ENCODE data around the gene STMP1.

Gene STMP1

DNA sequence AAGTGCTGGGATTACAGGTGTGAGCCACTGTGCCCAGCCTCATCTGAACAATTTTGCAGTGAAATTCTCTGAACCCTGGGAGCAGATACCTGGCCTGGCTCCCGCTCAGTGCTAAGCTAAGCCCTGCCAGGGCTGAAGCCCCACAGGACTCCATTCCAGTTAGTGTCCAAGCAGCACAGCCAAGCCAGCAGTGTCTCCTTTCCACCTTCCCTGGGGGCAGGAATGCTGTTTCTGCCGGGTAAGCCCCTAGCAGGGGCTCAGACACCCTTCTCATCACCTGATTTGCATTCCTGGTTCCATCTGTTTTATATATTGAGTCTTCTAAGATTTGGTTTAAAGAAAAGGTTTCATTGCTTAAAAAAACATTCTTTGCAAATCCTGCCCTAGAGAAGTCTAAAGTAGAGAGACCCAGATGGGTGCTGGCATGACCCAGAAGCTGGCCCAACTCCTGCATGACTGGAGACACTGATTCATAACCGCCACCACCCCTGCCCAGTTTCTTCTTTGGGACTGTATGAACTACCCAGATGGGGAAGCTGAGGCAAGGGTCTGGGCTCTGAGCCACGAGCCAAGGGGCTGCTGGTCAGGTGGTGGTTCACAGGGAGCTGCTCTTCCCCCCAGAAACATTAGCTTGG lies 51.6 kb downstream of the STMP1 start:
- Mint-ChIP-seq H3K36me3 (ENCODE audit: low read depth) (no peaks in the 10 kb centered on the region), H3K4me1 (ENCODE audit: low read depth) (no peaks in the 10 kb centered on the region), H3K9me3 (no peaks in the 10 kb centered on the region), H3K4me3 (no peak overlapping the region), H3K27me3 (ENCODE audit: low read depth) (peaks cover 2% of the 10 kb centered on the region), H3K27ac (no peak overlapping the region)
- no peak for DNase-seq (ENCODE audit: low spot score)

DNA sequence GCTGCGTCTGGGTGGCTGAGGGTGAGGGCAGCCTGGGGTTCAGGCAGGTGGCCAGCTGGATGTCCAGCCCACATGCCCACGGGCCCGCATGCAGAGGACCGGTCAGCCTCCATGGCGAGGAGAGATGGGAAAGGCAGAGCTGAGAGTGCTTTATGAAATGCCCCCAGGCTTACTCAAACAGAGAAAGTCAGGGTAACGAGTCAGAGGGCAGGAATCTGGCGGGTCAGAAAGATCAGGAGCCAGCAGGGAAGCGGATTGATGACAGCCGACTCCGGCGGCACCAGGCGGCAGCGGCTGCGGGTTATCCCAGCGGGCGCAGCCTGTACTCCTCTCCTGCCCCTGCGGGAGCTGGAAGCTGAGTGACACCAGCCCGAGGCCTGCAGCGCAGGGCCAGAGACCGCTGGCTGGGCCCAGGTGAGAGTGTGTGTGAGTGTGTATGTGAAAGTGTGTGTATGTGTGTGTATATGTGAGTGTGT lies 52.3 kb downstream of the STMP1 start:
- H3K9me3 Mint-ChIP-seq = no peaks in the 10 kb centered on the region
- peaks cover 2% of the 10 kb centered on the region for H3K27me3 Mint-ChIP-seq (ENCODE audit: low read depth)
- no peaks in the 10 kb centered on the region for H3K36me3 Mint-ChIP-seq (ENCODE audit: low read depth)
- H3K4me1 Mint-ChIP-seq (ENCODE audit: low read depth) = no peaks in the 10 kb centered on the region
- H3K27ac Mint-ChIP-seq = no peak overlapping the region
- H3K4me3 Mint-ChIP-seq = no peak overlapping the region
- no peak for DNase-seq (ENCODE audit: low spot score)

DNA sequence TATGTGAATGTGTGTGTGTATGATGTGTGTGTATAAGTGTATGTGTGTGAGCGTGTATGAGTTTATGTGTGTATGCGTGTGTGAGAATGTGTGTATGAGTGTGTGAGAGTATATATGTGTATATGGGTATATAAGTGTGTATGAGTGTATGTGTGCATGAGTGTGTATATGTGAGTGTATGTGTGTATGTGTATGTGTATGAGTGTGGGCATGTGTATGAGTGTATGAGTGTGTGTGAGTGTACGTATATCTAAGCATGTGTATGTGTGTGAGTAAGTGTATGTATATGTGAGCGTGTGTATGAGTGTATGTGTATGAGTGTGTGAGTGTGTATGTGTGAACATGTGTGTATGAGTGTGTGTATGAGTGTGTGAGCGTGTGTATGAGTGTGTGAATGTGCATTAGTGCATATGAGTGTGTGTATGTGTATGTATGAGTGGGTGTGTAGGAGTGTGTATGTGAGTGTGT lies 52.8 kb downstream of the STMP1 start:
- H3K4me1 Mint-ChIP-seq (ENCODE audit: low read depth) = no peaks in the 10 kb centered on the region
- no peak for DNase-seq (ENCODE audit: low spot score)
- H3K4me3 Mint-ChIP-seq = no peak overlapping the region
- H3K9me3 Mint-ChIP-seq = no peaks in the 10 kb centered on the region
- no peaks in the 10 kb centered on the region for H3K36me3 Mint-ChIP-seq (ENCODE audit: low read depth)
- peaks cover 2% of the 10 kb centered on the region for H3K27me3 Mint-ChIP-seq (ENCODE audit: low read depth)
- H3K27ac Mint-ChIP-seq = no peak overlapping the region

DNA sequence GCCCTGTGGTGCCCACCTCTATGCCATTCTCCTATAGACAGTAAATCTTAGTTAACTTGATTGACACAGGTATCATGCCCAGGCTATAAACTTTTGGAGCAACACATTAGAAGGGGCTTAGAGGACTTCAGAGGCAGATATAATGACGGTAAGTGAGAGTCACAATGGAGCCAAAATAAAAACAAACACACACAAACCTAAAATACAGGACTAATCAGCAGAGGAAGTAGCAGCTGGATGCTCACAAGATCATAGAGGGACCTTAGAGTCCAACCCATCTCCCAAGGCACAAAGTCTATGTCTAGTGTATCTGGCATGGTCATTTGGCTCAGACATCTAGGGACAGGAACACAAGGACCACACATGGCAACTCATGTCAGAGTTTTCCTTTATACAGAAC lies 53.4 kb downstream of the STMP1 start:
- DNase-seq (ENCODE audit: low spot score) = no peak
- H3K27me3 Mint-ChIP-seq (ENCODE audit: low read depth) = peaks cover 2% of the 10 kb centered on the region
- H3K4me3 Mint-ChIP-seq = no peak overlapping the region
- no peaks in the 10 kb centered on the region for H3K9me3 Mint-ChIP-seq
- H3K27ac Mint-ChIP-seq = no peak overlapping the region
- H3K4me1 Mint-ChIP-seq (ENCODE audit: low read depth) = no peaks in the 10 kb centered on the region
- H3K36me3 Mint-ChIP-seq (ENCODE audit: low read depth) = no peaks in the 10 kb centered on the region

DNA sequence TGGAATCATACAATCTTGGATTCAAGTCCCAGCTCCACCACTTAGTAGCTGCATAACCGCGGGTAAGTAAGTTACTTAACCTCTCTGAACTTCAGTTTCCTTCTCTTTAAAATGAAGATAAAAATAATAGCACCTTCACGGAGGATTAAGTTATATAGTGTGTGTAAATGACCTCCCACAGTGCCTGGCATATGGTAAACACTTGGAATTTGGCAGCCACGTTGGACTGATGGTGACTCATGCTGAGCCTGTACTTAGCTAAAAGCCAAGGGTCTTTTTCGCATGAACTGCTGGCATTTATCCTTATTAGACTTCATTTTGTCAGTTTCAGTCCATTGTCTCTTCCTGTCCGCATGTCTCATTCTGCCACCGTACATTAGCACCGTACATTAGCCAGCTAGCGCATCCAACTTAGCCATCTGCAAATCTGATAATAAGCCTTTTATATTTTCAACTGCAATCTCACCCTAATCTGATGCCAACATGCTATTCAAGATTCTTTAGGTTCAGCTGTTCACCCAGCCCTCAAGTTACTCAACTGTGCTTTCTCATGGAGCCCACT lies 54.4 kb downstream of the STMP1 start:
- H3K4me3 Mint-ChIP-seq = no peak overlapping the region
- no peak for DNase-seq (ENCODE audit: low spot score)

DNA sequence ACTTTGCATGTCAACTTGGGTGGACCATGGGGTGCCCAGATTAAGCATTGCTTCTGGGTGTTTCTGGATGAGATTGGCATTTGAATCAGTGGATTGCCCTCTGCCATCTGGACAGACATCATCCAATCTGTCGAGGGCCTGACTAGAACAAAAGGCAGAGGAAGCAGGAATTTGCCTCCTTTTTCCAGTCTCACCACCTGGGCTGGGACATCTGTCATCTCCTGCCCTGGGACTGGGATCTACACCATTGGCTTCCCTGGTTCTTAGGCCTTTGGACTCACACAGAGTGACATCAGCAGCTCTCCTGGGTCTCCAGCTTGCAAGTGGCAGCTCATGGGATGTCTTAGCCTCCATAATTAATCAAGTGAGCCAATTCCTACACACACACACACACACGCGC lies 55.4 kb downstream of the STMP1 start:
- H3K4me3 Mint-ChIP-seq = no peak overlapping the region
- no peaks in the 10 kb centered on the region for H3K4me1 Mint-ChIP-seq (ENCODE audit: low read depth)
- H3K36me3 Mint-ChIP-seq (ENCODE audit: low read depth) = no peaks in the 10 kb centered on the region
- H3K9me3 Mint-ChIP-seq = no peaks in the 10 kb centered on the region
- DNase-seq (ENCODE audit: low spot score) = no peak
- no peak overlapping the region for H3K27ac Mint-ChIP-seq
- H3K27me3 Mint-ChIP-seq (ENCODE audit: low read depth) = peaks cover 2% of the 10 kb centered on the region

More for the DNA sequence above, 54.4 kb downstream of the STMP1 start:
- no peaks in the 10 kb centered on the region for H3K4me1 Mint-ChIP-seq (ENCODE audit: low read depth)
- no peak overlapping the region for H3K27ac Mint-ChIP-seq
- H3K9me3 Mint-ChIP-seq = no peaks in the 10 kb centered on the region
- peaks cover 2% of the 10 kb centered on the region for H3K27me3 Mint-ChIP-seq (ENCODE audit: low read depth)
- no peaks in the 10 kb centered on the region for H3K36me3 Mint-ChIP-seq (ENCODE audit: low read depth)

DNA sequence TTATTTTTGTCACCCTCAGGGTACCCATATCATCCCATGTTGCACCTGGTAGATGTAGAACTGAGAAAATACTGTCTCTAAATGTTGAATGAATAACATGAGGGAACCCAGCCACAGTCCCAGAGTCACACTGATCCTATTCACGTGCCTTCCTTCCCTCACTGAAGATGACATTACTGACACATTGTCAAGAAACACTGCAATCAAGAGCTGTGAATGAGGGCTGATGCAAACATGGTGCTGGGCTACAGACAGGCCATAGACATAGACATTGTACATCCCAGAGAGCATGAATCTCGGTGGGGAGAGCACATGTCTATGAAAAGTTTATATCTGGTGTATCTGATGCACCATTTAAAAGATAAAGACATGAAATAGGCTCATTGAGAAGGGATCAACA lies 55.9 kb downstream of the STMP1 start:
- H3K9me3 Mint-ChIP-seq = no peaks in the 10 kb centered on the region
- H3K27me3 Mint-ChIP-seq (ENCODE audit: low read depth) = peaks cover 2% of the 10 kb centered on the region
- H3K4me3 Mint-ChIP-seq = no peak overlapping the region
- H3K27ac Mint-ChIP-seq = no peak overlapping the region
- H3K36me3 Mint-ChIP-seq (ENCODE audit: low read depth) = no peaks in the 10 kb centered on the region
- DNase-seq (ENCODE audit: low spot score) = no peak
- H3K4me1 Mint-ChIP-seq (ENCODE audit: low read depth) = no peaks in the 10 kb centered on the region

DNA sequence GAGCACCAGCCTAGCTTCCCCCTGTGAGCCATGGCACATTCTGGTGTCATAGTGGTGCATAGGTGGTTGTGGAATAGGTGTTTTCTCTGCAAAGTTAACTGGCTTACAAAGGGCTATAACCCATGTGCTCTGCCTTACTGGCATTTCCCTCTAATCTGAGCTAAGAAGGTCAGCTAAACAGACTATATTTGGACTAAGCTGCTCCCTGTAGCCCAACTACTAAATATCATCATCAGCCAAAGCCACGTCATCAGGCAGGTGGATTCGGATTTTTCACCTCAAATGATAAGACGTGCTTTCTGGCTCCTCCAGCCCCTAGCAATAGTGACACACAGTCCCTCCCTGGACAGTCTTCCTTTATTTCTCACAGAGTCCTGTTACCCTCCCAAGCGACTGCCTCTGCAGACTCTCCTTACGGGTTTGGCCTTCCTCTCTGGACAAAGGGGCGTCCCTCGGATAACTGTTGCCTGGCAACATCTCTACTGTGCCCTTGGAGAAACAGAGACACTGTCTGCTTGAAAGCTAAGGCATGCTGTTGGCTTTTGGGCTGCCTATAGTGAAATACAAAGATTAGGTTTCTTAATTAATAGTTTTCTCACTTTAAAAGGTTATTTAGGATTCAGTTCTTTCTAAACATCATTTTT lies 56.6 kb downstream of the STMP1 start:
- H3K4me1 Mint-ChIP-seq (ENCODE audit: low read depth) = no peaks in the 10 kb centered on the region
- H3K27ac Mint-ChIP-seq = no peak overlapping the region
- H3K9me3 Mint-ChIP-seq = no peaks in the 10 kb centered on the region
- H3K4me3 Mint-ChIP-seq = no peak overlapping the region
- peaks cover 2% of the 10 kb centered on the region for H3K27me3 Mint-ChIP-seq (ENCODE audit: low read depth)
- no peak for DNase-seq (ENCODE audit: low spot score)
- no peaks in the 10 kb centered on the region for H3K36me3 Mint-ChIP-seq (ENCODE audit: low read depth)

DNA sequence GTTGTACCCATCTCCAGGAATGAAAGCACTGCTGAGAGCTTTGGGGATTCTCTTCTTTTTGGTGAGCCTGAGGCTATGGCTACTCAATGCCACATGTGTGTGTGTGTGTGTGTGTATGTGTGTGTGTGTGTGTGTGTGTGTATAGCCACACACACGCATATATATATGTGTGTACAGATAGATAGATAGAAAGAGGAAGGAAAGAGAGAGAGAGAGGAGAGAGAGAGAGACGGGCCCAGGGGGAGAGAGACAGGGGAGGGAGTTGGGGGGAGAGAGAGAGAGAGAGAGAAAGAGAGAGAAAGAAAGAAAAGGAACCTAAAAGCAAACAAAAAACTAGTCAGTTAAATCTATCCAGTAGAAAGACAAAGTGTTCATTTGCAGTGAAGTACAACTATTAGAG lies 57.4 kb downstream of the STMP1 start:
- Mint-ChIP-seq H3K36me3 (ENCODE audit: low read depth) (no peaks in the 10 kb centered on the region), H3K27me3 (ENCODE audit: low read depth) (peaks cover 2% of the 10 kb centered on the region), H3K27ac (no peak overlapping the region), H3K4me1 (ENCODE audit: low read depth) (no peaks in the 10 kb centered on the region), H3K9me3 (no peaks in the 10 kb centered on the region), H3K4me3 (no peak overlapping the region)
- no peak for DNase-seq (ENCODE audit: low spot score)

DNA sequence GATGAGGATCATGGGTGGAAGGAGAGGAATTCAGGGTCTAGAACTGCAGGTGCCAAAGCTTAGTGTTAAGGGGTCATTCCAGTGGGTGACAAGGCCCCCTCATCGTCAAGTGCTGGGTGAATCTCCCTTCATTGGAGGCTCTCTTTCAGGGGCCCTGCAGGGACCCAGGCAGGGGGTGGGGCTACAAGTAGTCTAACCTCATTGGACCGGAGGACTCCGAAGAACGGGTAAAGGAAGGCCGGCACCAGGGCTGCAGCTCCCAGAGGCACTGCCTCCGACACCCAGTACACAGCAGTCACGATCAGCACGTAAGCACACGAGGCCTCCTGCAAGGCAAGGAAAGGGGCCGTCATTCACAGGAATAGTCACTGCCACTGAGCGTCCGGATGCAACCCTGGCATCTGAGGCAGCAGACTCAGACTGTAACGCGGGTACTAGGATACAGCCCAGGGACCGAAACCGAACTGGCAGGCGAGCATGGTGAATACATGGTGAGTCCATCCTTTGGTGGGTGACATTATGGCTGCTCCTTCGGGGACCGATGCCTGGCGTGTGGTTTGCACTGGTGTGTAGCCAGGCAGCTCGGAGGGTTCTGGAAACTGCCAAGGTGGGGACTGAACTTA lies 59.0 kb downstream of the STMP1 start:
- Mint-ChIP-seq H3K27me3 (ENCODE audit: low read depth) (peaks cover 3% of the 10 kb centered on the region), H3K9me3 (no peaks in the 10 kb centered on the region), H3K27ac (no peak overlapping the region), H3K4me1 (ENCODE audit: low read depth) (no peaks in the 10 kb centered on the region), H3K36me3 (ENCODE audit: low read depth) (no peaks in the 10 kb centered on the region), H3K4me3 (no peak overlapping the region)
- DNase-seq (ENCODE audit: low spot score) = no peak

DNA sequence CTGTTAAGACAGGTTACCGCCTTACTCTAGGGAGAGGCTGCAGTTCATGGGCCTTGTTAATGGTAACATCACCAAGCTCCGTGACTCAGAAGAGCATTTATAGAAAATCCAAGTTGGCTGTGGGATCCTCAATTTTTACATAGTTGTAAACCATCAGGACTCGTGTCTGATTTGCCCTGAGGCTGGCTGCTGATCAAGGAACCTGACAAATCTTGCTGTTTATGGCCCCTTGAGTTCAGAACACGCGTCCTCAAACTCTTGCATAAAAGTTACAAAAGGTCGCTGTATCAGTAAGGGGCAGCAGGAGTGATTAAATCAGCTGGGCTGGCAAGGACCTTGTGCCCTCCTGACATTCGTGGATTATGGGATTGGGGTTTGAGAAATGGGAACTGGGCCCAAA lies 61.1 kb downstream of the STMP1 start:
- Mint-ChIP-seq H3K27ac (no peak overlapping the region), H3K36me3 (ENCODE audit: low read depth) (no peaks in the 10 kb centered on the region), H3K27me3 (ENCODE audit: low read depth) (peaks cover 6% of the 10 kb centered on the region), H3K4me1 (ENCODE audit: low read depth) (no peaks in the 10 kb centered on the region), H3K9me3 (no peaks in the 10 kb centered on the region), H3K4me3 (no peak overlapping the region)
- no peak for DNase-seq (ENCODE audit: low spot score)

All from T-helper 2 cell treated with Interferon-gamma antibody and Interleukin-4, amounts not matched to agents 5 μg/mL and 100 μg/mL, for 36 hours (primary cell).